D341Med (cell line): ENCODE results near the gene B3GALT6.
"Not testable (repeated sequence)": the region's sequence is repeated elsewhere in the genome, so short reads cannot be mapped to it uniquely, and the experiment has no call there.

Source experiments
- DNase-seq: peaks from one replicate; pipeline ENCODE4 v3.0.0; 2012; ENCODE audit warnings: low spot score

Gene B3GALT6

GRCh38 chr1:1232208-1232795, at the start of gene B3GALT6:
B3GALT6 (plus strand) TSS chr1:1232237; CDS start chr1:1232279, 42 bp downstream.
- DNase-seq: no peak

- DNase-seq: peak; percentile 43
Observed at GRCh38 chr1:1182491-1183220, 49.4 kb upstream of the B3GALT6 start.

- no peak for DNase-seq
Observed at GRCh38 chr1:1183221-1183747, 48.8 kb upstream of the B3GALT6 start.

GRCh38 chr1:1183833-1184775, 47.9 kb upstream of the B3GALT6 start:
- DNase-seq: peak; percentile 29

GRCh38 chr1:1185101-1185765, 46.8 kb upstream of the B3GALT6 start:
- DNase-seq: no peak

- no peak for DNase-seq
Observed at GRCh38 chr1:1187938-1188337, 44.1 kb upstream of the B3GALT6 start.

- no peak for DNase-seq
Observed at GRCh38 chr1:1189111-1189510, 42.9 kb upstream of the B3GALT6 start.

- DNase-seq: no peak
Observed at GRCh38 chr1:1191734-1192133, 40.3 kb upstream of the B3GALT6 start.

GRCh38 chr1:1194723-1195122, 37.3 kb upstream of the B3GALT6 start:
- DNase-seq: no peak

GRCh38 chr1:1195726-1196125, 36.3 kb upstream of the B3GALT6 start:
- not testable (repeated sequence) for DNase-seq

GRCh38 chr1:1196431-1197187, 35.4 kb upstream of the B3GALT6 start:
- DNase-seq: peak; percentile 28

- DNase-seq: peak; percentile 19
Observed at GRCh38 chr1:1197188-1197500, 34.9 kb upstream of the B3GALT6 start.

- DNase-seq: peak; percentile 30
Observed at GRCh38 chr1:1197551-1198422, 34.2 kb upstream of the B3GALT6 start.

GRCh38 chr1:1198423-1199140, 33.5 kb upstream of the B3GALT6 start:
- DNase-seq: peak; percentile 37

GRCh38 chr1:1199141-1199960, 32.7 kb upstream of the B3GALT6 start:
- DNase-seq: peak; percentile 34

- DNase-seq: peak; percentile 39
Observed at GRCh38 chr1:1199961-1200875, 31.8 kb upstream of the B3GALT6 start.
